Measurements from ENCODE around the gene RUNX2.
A peak's percentile ranks its signal among the peaks of the same experiment; 100 is the strongest.

The RUNX2 gene

DNA sequence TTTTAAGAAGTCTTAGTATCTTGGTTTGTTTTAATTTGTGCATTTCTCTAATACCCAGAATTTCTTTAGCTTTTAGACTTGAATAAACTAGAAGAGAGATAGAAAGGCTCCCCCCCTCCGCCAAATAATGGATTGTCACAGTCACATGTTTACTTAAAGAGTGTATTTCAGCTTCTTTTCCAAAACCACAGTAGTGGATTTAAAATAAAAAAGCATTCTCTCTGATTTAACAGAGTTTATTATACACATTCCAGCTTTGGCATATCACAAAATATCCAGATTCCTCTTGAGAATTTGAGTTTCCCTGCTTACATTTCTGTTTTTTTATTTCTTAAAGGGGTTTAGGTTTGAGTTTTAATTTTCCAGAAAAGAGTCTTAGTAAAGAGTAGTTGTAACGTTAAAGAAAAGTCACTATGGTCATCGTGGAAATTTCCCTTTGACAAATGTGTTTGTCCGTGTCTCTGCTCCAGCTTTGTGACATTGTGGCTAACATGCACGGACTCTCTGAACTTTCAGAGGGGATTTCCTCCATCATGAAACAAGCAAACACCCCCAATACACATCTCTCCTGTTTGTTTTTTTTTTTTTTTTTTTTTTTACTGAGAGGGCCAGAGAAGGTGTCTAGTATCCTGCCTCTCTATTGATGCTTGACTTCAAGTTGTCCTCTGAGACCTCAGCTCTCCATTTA lies 163.1 kb downstream of the RUNX2 start:
- no peak for DNase-seq

DNA sequence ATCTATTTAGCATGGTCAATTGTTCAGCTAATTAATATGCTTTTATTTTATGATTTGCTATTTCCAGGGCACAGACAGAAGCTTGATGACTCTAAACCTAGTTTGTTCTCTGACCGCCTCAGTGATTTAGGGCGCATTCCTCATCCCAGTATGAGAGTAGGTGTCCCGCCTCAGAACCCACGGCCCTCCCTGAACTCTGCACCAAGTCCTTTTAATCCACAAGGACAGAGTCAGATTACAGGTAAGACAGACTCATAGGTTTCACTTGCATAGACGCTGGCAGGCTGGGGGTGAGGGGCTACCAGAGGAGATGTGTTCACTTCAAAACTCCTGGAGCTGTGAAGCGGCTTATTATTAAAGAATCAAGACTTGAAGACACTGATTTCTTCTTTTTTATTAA lies 163.7 kb downstream of the RUNX2 start:
- DNase-seq = no peak

DNA sequence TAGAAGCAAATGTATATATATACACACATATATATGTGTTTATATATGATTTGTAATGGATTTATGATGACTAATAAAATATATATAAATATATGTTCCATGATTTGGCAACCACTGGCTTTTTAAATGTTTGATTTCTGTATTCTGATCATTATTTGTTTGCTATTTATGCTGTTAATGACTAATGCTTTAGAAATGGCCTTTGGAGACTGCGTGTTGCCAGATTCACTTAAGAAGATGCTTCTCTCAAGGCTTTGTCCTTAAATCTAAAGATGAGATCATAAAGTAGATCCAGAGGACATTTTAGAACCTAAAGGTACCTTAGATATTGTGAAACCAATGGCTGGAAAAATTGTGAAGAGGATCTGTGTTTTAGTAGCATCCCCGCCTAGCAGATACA lies 165.6 kb downstream of the RUNX2 start:
- DNase-seq = no peak

DNA sequence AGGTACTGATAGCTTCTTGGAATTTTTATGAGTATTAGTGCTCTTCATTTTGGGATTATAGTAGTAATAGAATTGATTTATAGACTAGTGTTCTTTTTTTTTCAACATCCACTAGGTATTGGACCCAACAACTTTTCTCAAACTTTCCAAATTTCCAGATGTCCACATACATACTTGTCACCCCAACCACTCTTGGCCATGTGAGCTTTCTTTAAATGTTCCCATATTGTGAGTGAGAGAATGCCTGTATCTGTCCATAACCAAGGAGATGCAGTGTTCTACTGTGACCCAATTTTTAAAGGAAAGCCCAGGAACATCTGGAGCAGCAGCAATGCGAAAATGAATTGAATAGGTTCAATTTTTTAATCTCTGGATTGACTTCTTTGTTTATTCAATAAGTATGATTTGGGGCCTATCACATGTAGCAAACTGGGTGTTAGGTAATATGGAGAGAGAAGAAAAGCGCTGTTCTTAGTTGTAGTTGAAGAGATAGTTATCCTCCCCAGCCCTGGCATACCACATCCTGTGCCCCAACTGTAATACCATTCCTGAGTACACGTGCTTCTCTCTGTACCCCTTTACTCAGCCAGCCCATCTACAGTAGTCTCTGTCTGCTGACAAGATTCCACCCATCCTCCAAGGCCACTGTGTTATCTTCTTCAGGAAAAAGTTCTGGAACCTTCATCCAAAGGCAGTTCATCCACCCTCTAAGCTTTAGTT lies 166.4 kb downstream of the RUNX2 start:
- DNase-seq = no peak

DNA sequence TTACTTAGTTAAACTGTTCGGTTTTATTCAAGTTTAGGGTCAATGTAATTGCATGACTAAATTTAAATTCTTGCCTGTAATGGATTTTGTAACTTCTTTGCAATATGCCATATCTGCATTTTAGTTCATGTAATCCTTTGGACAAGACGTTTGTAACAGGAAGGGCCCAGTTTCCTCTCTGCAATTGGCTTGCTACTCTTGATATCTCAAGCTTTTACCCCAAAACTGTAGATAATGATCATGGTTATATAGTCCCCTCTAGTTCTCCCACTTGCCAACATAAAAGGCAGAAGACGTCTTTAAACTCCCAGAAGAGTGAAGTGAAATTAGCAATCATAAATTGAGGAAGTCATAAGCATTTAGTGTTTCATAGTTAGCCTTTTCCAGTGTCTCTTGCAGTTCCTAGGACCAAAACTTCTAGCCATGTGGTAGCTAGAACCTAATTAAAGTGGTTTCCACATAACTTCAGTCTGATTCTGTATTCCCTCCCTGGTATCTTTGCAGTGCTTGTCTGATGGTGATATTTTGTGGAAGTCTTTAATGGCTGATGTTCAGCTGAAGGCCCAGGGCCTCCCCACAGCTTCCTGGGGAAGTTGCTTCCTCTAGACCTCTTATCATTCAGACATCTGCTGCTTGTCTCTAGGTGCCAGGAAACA lies 167.4 kb downstream of the RUNX2 start:
- DNase-seq = no peak

DNA sequence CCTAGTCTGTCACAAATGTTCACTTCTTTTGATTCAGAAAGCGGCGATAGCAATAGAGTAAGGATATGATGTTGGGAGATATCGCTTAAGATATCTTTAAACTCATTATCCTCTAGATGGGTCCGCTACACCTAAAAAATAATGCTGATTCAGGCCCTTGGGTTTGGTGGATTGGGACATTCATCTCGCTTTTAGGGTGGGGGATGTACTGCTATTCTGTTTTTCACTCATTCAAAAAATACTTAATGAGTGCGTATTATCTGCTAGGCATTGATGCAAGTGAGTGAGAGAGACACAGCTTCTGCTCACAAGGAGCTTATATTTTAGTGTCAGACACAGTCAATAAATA lies 167.9 kb downstream of the RUNX2 start:
- DNase-seq = no peak

GRCh38 chr6:45498591-45498990 lies 170.5 kb downstream of the RUNX2 start:
- DNase-seq = no peak

- no peak for DNase-seq
Observed at GRCh38 chr6:45500924-45501816, 173.0 kb downstream of the RUNX2 start.

GRCh38 chr6:45502456-45502855 lies 174.3 kb downstream of the RUNX2 start:
- DNase-seq = no peak

GRCh38 chr6:45504947-45505346 lies 176.8 kb downstream of the RUNX2 start:
- DNase-seq = peak; percentile 27

- no peak for DNase-seq
Observed at GRCh38 chr6:45505470-45505869, 177.3 kb downstream of the RUNX2 start.

GRCh38 chr6:45507186-45507585 lies 179.1 kb downstream of the RUNX2 start:
- DNase-seq = no peak

DNA sequence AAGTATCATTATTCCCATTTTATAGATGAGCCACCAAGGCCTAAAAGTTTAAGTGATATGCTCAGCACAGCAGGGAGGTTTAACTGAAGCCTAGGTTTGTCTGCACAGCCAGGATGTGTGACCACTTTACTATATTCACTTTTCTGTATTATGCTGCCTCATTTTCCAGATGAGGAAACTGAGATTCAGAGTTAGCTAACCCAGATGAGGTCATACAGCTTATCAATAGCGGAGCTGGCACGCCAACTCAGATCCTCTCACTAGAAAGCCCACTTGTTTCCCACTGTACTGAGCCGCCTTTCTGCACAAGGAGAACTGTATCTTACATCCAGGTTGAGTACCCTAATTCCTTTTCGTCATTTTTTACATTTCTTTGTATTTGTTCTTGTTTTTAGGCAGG lies 181.3 kb downstream of the RUNX2 start:
- DNase-seq = no peak

- no peak for DNase-seq
Observed at GRCh38 chr6:45512717-45513116, 184.6 kb downstream of the RUNX2 start.

GRCh38 chr6:45513213-45513618 lies 185.1 kb downstream of the RUNX2 start:
- no peak for DNase-seq

- DNase-seq = no peak
Observed at GRCh38 chr6:45513843-45514242, 185.7 kb downstream of the RUNX2 start.

DNA sequence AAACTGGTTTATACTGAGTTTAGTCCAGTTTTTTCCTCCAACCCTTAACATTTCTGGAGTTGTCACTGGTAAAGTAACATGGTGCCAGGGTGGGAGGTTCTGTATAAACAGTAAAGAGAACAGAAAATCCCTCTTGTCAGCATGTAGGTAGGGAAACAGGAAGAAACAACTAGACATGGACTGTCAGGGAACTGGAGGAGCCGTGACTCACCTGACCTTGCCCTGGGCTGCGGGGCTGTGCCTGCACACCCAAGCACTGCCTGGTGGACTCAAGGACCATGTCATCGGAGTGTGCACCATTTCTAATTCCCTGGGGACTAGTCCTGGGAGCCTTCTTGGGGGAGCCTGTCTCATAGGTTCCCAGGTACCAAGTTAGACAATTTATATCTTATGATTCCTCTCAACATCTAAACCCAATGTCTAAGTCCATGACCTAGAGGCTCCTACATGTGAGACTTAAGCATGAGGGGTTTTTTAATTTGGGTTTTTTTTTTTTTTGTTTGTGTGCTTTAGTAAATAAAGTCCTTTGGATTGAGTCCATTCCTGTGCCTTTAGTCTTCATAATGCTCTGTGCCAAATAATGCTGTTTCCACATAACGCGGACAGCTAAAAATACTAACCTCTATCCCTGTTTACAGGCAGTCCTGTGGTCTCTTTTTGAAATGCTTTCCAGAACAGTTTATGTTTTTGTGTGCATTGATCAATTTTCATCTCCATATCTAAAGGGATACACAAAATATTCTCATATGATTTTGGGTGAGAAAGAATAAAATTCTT lies 186.5 kb downstream of the RUNX2 start:
- DNase-seq = no peak

GRCh38 chr6:45518013-45518720 lies 190.0 kb downstream of the RUNX2 start:
- DNase-seq = no peak

GRCh38 chr6:45521226-45521625 lies 193.1 kb downstream of the RUNX2 start:
- DNase-seq = no peak

- no peak for DNase-seq
Observed at GRCh38 chr6:45522486-45522885, 194.4 kb downstream of the RUNX2 start.

GRCh38 chr6:45527210-45527609 lies 199.1 kb downstream of the RUNX2 start:
- DNase-seq = no peak

Measured in SHP77 treated with DMSO at 0.1 percent for 48 hours (cell line).